Lung (tissue), 12 donors: Measurements from ENCODE around the gene OGFR. TPM values are rescaled to one million over a fixed set of nuclear protein-coding genes. Genes with fewer than 3 reads are reported as not detected.

Experiments
- ATAC-seq: fragments of 200-7000 bp; cut with Tn5 transposase; one replicate; pipeline ENCODE4 v1.9.1; 2020; ENCODE audit warnings: moderate number of reproducible peaks; ENCODE audit not compliant: insufficient read depth, low FRiP score
- DNase-seq, 3 donors: peaks; one replicate each; pipeline ENCODE4 v3.0.0-alpha.2; 2013 to 2017
- H3K27ac ChIP-seq, 2 donors: one replicate each; pipeline ENCODE4 v1.5.1; 2013; ENCODE audit warnings: mild to moderate bottlenecking in 2 of 2, moderate library complexity in 2 of 2, control low read depth in 1 of 2, inconsistent platforms in 1 of 2, low read depth in 1 of 2, low read length in 1 of 2
- H3K27me3 ChIP-seq, 3 donors: one replicate each; pipeline ENCODE4 v1.5.1; 2013; ENCODE audit warnings: low read length in 2 of 3; ENCODE audit not compliant: control insufficient read depth in 3 of 3, insufficient read depth in 3 of 3
- H3K36me3 ChIP-seq, 4 donors: one replicate each; pipeline ENCODE4 v1.5.1; 2013; ENCODE audit warnings: low read length in 4 of 4, mild to moderate bottlenecking in 1 of 4, moderate library complexity in 1 of 4; ENCODE audit not compliant: control insufficient read depth in 4 of 4, insufficient read depth in 4 of 4
- H3K4me1 ChIP-seq, 5 donors: one replicate each; pipeline ENCODE4 v1.5.1; 2013; ENCODE audit warnings: low read length in 5 of 5, mild to moderate bottlenecking in 2 of 5, moderate library complexity in 1 of 5; ENCODE audit not compliant: control insufficient read depth in 5 of 5, insufficient read depth in 5 of 5
- H3K4me3 ChIP-seq: one replicate; pipeline ENCODE4 v1.5.1; 2013; ENCODE audit warnings: mild to moderate bottlenecking, control low read depth, moderate library complexity
- H3K9ac ChIP-seq, 2 donors: one replicate each; pipeline ENCODE4 v1.5.1; 2013; ENCODE audit warnings: low read length in 2 of 2, control low read depth in 1 of 2; ENCODE audit not compliant: insufficient read depth in 1 of 2
- H3K9me3 ChIP-seq, 4 donors: one replicate each; pipeline ENCODE4 v1.5.1; 2013; ENCODE audit warnings: low read length in 3 of 4, mild to moderate bottlenecking in 1 of 4, moderate library complexity in 1 of 4; ENCODE audit not compliant: control insufficient read depth in 4 of 4, insufficient read depth in 3 of 4
- CTCF ChIP-seq: IDR thresholded peaks from 2 replicates; pipeline ENCODE4 v1.5.1; 2012; ENCODE audit warnings: mild to moderate bottlenecking; ENCODE audit errors: control extremely low read depth, extremely low read depth
- WGBS, 2 donors: extraction: QIAGEN DNeasy Blood & Tissue Kit; methylation state at CpG; one replicate each; pipeline ENCODE4 v1.1.7; 2013; 5-methylcytosine and 5-hydroxymethylcytosine counted together
- polyA plus RNA-seq, 2 donors: library from polyadenylated mRNA; stranded (reverse); fragments of 200-250 nt; gene quantifications; one replicate each; pipeline ENCODE4 v1.2.1, GENCODE V29; 2013
- total RNA-seq, 2 donors: library from RNA; depleted of rRNA in 1 of 2; stranded (reverse); fragments of >200 nt in 1 of 2; gene quantifications; one replicate each; pipeline ENCODE4 v1.2.1, GENCODE V29; 2014 to 2021
- donor health status: control.
- donor health status: control.
- donor health status: Bipolar disorder and iron deficiency.
- donor health status: healthy.
- donor health status: DM: yes; HTN: yes; CAD: no.

OGFR gene
- total and polyA plus RNA-seq, 4 donors = 38.0 to 73.1 (median 63.9) TPM

GRCh38 chr20:62758226-62758912, 46.3 kb upstream of the OGFR start:
- no peak for TF ChIP-seq CTCF
- ATAC-seq = no peak
- DNase-seq = no peak
- no peaks in the 10 kb centered on the region for H3K27me3 ChIP-seq
- H3K4me1 ChIP-seq = peaks cover 0 to 18% (median 0%) of the 10 kb centered on the region in 5 donors
- H3K4me3 ChIP-seq = no peak overlapping the region
- WGBS, 2 donors = 77 to 85% methylated on average over 16 of the region's 16 CpGs
- H3K9me3 ChIP-seq = peaks cover 0 to 3% (median 0%) of the 10 kb centered on the region in 4 donors
- H3K9ac ChIP-seq = no peak overlapping the region
- H3K36me3 ChIP-seq = no peaks in the 10 kb centered on the region
- no peak overlapping the region for H3K27ac ChIP-seq

- ATAC-seq (no peak), DNase-seq (no peak)
- TF ChIP-seq CTCF = no peak
- Histone ChIP-seq H3K27ac (no peak overlapping the region), H3K36me3 (no peaks in the 10 kb centered on the region), H3K27me3 (no peaks in the 10 kb centered on the region), H3K4me3 (no peak overlapping the region), H3K4me1 (peaks cover 0 to 18% (median 0%) of the 10 kb centered on the region in 5 donors), H3K9ac (no peak overlapping the region), H3K9me3 (peaks cover 0 to 3% (median 0%) of the 10 kb centered on the region in 4 donors)
- 68 to 69% methylated on average over 20 of the region's 20 CpGs for WGBS, 2 donors
Observed at GRCh38 chr20:62759981-62760431, 44.6 kb upstream of the OGFR start.

GRCh38 chr20:62760471-62760855, 44.2 kb upstream of the OGFR start:
- no peak for TF ChIP-seq CTCF

More at GRCh38 chr20:62760471-62760855, 44.2 kb upstream of the OGFR start:
- no peak overlapping the region for H3K27ac ChIP-seq
- WGBS, 2 donors = 47 to 68% methylated on average over 11 of the region's 11 CpGs
- H3K36me3 ChIP-seq = no peaks in the 10 kb centered on the region
- ATAC-seq = no peak
- peaks cover 0 to 18% (median 0%) of the 10 kb centered on the region in 5 donors for H3K4me1 ChIP-seq
- H3K4me3 ChIP-seq = no peak overlapping the region
- no peak overlapping the region for H3K9ac ChIP-seq
- H3K9me3 ChIP-seq = peaks cover 0 to 3% (median 0%) of the 10 kb centered on the region in 4 donors
- H3K27me3 ChIP-seq = no peaks in the 10 kb centered on the region
- DNase-seq = peak in 2 of 3 donors; percentile 40 to 72
